Measurements from ENCODE around the gene CHSY1.
"Not testable (repeated sequence)": the region's sequence is repeated elsewhere in the genome, so short reads cannot be mapped to it uniquely, and the experiment has no call there.

CHSY1 gene

DNA sequence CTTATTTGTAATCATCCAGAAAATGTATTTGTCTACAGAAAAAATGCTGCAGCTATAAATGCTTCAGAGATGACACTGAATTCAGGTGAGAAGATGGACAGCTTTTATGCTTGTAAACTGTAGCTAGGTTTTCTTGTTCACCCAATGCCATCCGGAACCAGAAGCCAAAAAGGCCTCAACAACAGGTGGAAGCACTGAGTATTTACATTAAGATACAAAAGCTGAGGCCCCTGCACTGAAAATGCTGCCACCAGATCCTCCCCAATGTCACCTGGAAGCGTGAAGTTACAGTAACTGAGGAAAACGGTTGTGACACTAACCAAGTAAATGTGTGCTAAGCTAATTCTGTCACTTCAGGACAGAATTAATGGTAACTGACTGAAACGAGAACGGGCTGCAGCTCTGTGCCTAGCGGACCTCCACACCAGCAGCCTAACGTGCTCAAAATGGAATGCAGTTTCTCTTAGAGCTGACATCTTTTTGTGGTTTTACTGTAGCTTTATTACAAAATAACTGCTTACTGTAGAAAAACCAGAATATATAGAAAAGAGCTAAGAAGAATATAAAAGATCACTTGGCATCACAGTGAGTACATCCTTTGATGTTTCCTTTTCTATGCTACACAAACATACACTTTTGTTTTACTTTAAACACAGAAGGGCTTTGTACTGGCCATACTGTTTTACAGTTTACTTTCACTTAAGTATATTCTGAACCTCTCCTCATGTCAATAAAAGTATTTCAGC is 7.6 kb downstream of the CHSY1 start:
- no peak for DNase-seq

GRCh38 chr15:101243420-101243819 is 8.4 kb downstream of the CHSY1 start:
- DNase-seq: no peak

- no peak for DNase-seq
Observed at GRCh38 chr15:101242999-101243336, 8.9 kb downstream of the CHSY1 start.

GRCh38 chr15:101242160-101242998 is 9.5 kb downstream of the CHSY1 start:
- no peak for DNase-seq

DNA sequence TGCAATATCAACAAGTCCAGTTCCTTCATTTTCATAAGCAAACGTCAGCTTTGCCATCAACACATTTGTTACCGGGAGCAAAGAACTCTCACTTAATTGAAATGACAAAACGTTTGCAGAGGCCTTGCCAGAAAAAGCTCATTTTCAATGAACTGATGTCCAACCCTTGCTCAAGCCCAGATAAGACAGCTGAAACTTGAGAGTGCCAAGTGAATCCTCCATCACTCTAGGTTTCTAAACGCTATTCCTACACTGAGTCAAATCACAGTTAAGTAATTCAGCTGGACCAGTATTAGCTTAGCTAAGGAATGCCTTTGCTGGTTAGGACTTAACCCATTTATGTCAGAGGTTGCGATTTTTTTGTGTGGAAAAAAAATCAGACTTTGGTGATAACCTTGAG is 11.5 kb downstream of the CHSY1 start:
- DNase-seq: no peak

DNA sequence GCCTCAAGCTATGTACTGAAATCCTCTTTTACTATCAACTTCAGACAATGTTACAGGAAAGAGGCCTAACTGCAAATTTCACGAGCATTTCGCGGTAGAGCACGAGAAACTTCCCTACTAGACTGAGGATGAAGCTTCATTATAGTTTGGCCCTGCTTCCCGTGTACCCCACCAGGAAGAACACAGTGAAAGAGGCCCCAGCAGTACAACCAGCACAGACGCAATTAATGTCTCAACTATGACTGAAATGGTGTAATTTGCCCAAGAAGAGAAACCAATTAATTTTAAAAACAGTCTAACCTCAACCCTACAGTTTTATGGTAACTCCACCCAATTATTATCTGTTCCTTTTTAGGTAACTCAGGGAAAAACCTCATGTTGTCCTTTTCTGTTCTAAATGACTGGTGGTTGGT is 12.1 kb downstream of the CHSY1 start:
- DNase-seq: no peak

- DNase-seq: no peak
Observed at GRCh38 chr15:101237251-101237650, 14.6 kb downstream of the CHSY1 start.

DNA sequence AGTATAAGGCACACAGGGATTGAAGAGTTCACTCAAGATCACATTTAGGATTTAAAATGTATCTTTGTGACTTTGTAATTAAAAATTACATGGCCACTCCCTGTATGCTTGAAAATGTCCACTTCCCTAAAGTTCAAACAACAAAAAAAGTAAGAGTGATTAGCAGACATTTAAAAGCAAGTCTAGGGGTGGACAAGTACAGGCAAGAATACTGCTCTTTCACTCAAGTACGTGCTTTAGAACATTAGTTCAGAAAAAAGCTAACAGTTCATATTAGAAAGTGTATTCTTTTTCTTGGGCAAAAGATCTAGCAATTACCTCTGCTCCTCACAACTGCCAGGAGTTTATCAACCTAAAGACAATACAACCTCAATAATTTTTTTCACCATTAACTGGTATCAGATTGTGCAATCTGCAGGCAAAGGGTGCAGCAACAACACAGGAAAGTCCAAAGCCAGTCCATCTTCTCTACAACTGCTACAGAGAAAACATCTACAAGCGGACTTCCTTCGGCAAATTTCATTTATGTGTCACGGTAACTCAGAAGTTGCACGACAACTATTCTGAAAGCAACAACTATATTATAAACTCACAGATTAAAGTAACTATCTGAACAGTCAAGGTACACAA is 18.1 kb downstream of the CHSY1 start:
- no peak for DNase-seq

DNA sequence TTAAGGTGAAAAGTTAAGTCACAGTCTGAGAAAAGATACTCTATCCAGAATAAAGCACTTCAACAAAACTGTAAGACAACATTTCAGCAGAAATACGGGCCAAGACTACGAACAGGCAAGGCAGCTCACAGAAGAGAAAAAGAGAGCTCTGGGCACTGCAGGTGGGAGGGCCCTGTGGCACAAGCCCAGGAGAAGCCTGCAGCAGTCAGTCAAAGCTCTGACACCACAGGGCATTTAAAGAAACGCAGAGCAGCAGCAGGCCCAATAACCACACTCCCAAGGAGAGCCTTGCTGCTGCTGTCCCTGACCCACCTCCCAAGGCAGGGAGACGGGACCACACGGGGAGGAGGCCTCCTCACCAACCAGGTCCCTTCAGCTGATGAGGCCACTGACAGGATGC is 19.2 kb downstream of the CHSY1 start:
- DNase-seq: no peak

GRCh38 chr15:101228313-101228712 is 23.5 kb downstream of the CHSY1 start:
- DNase-seq: no peak

DNA sequence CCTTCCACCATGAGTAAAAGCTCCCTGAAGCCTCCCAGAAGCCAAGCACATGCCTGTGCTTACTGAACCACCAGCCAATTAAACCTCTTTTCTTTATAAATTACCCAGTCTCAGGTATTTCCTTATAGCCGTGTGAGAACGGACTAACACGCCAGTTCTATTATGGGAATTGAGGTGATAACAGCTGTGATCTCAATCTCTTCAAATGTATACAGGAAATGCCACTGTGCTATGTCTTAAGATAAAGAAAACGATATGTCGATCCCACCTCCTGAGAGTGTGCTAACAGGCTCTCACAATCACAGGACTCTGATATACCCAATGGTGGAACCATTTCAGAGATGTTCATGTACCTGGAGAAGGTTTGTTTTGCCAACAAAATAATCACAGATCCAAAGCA is 26.2 kb downstream of the CHSY1 start:
- no peak for DNase-seq

DNA sequence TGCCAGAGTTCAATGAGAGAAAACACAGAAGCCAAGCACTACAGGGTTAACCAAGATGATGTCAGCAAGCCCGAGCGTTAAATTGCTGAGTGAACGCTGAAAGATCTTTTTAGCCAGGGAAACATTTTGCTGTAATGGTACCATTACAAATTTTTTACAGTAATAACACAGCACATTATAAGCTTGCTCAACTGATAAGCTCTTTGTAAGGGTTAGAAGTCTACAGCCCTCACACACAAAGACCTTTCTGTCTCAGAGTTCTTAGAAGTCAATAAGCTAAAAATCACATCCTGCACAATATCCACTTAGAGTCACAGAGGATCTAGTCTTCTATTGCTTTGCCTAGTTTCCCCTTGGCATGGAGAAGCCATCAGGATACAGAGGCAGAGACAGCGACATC is 29.9 kb downstream of the CHSY1 start:
- DNase-seq: no peak

DNA sequence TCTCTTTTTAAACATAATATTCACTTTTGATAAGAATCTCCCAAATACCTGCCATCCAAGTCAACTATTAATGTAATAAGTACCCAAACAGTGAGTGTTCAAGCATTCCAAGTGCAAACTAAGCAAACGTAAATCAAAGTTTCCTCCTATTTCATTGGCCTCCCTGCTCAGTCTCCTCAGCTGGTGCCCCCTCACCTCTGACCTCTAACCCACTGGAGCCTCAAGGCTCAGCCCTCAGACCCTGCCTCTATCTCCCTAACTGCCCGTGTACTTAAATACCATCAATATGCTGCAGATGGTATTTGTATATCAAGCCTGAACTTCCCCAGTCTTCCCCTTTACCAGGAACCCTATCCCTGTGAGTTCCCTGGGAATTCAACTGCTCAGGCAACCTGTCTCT is 31.8 kb downstream of the CHSY1 start:
- DNase-seq: no peak

- no peak for DNase-seq
Observed at GRCh38 chr15:101219441-101219840, 32.4 kb downstream of the CHSY1 start.

DNA sequence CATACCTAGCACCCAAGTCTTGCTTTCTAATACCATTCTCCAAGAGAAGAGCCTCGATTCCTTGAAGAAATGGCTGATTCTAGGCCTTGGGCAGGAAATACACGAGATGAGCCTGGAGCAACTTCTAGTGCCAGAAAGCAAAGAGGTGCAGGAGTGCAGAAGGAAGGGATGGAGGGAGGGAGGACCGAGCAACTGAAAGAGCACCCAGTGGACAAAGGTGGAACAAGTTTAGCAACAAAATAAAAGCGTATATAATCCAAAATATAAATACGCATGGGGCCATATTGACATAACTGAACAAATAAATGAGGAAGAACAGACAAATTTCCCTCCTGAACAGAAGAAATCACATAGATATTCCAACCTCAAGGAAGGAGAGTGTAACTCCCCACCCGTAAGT is 34.4 kb downstream of the CHSY1 start:
- DNase-seq: no peak

DNA sequence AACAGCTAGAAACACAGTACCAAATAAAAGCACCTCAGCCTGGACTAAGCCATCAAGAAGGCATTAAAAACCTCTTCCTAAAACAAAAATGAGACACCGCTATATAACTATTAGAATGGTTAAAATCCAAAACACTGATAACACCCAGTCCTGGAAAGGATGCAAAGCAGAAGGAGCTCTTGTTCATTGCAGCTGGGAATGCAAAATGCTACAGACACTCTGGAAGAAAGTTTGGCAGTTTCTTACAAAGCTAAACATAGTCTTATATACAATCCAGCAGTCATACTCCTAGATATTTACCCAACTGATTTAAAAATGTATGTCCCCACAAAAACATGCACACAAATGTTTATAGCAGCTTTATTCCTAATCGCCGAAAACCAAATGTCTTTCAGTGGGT is 35.7 kb downstream of the CHSY1 start:
- DNase-seq: no peak

GRCh38 chr15:101215681-101216080 is 36.2 kb downstream of the CHSY1 start:
- DNase-seq: no peak

DNA sequence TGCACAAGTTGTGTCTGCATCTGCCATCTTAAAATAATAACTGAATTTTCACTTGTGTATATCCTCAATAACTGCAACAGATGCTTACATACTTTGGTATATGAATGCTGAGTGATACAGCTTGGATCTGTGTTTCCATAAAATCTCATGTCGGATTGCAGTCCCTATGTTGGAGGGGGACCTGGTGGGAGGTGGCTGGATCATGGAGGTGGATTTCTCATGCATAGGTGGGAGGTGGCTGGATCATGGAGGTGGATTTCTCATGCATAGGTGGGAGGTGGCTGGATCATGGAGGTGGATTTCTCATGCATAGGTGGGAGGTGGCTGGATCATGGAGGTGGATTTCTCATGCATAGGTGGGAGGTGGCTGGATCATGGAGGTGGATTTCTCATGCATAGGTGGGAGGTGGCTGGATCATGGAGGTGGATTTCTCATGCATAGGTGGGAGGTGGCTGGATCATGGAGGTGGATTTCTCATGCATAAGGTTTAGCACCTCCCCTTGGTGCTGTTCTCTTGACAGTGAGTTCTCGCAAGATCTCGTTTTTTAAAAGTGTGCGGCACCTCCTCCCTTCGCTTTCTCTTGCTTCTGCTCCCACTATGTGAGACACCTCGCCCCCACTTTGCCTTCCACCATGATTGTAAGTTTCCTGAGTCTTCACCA is 37.3 kb downstream of the CHSY1 start:
- not testable (repeated sequence) for DNase-seq

DNA sequence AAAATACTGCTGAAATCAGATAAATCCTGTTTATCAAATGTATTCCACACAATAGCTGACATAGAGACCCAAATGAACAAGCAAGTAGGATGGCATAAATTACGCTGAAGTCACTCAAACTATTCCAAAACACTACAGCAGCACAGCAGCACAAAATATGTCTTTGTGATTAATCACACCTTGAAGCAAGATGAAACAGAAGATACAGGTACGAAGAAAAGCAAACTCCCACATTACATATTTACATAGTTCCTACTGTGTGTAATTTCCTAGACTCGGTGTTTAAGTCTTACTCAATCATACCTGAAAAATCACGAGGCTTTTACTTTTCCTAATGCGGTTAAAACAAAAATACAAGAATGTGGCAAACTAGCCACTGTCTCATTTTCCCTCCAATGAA is 38.3 kb downstream of the CHSY1 start:
- DNase-seq: no peak

DNA sequence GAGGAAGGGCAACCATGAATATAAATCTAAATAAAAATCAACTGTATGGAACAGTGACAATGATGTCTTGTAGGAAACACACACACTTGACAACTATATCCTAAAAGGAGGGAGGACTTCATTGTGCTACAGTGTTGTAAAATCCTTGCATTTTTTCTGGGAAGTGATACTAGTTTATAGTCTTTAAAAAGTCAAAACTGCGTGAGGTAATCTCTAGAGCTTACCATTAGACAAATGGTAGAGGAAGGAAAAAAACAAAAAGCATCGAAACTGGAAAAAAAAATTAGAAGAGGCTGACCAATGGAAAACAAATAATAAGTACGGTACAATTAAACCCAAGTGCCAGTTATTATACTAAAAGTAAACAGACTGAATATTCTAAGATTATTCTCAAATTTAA is 38.7 kb downstream of the CHSY1 start:
- DNase-seq: no peak

- no peak for DNase-seq
Observed at GRCh38 chr15:101211897-101212296, 40.0 kb downstream of the CHSY1 start.

DNA sequence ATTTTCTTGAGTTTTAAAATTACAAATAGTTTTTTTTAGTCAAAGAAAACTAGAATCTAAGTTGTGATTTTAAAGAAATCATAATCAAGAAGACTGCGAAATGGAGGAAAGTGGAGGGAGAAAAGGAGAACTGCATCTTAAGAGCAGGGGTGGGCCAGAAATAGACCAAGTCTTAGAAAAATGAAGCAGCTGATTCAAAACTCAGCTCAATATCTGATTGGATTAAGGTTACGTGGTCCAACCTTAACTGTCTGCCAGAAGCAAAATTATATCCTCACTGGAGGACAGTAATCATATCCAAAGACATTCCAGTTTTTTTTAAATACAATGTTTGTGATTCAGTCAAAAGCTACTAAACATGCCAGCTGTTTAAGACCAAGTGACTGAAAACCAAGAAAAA is 41.4 kb downstream of the CHSY1 start:
- no peak for DNase-seq

DNA sequence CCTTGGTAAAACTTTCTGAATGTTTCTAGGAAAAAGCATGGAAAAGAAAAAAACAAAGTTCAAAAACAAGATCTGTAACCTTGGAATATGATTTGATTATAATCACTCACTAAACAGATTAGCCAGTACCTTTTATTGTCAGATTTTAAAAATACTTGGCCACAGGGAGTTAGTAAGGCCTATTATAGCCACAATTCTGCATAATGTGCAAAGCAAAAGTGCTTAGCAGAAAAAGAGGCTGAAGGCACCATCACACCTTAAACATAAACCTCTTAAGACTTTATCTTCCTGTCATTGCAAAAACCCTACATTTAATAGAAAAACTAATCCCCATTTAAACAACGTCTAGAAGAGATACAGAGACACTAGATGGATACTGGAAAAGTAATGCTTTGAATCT is 41.8 kb downstream of the CHSY1 start:
- DNase-seq: no peak
